Measurements from ENCODE around the gene COL18A1.

COL18A1 gene

GRCh38 chr21:45542667-45543370 lies 137.9 kb downstream of the COL18A1 start:
- Histone ChIP-seq H4K20me1 (ENCODE audit: insufficient read depth, low read length, poor library complexity, severe bottlenecking) (peaks cover 22% of the 10 kb centered on the region), H3K79me2 (ENCODE audit: insufficient read depth, low read length) (peaks cover 43% of the 10 kb centered on the region), H2AFZ (ENCODE audit: low read length) (no peak overlapping the region; the same call in 1 of the 2 replicates), H3K9me2 (replicated peaks; ENCODE audit: low read depth, low read length) (no peaks in the 10 kb centered on the region), H3F3A (ENCODE audit: low read depth) (peaks cover 3% of the 10 kb centered on the region; the same call in 1 of the 2 replicates), H3K27me3 (ENCODE audit: insufficient read depth, low read length, poor library complexity, severe bottlenecking) (no peaks in the 10 kb centered on the region), H3K4me2 (ENCODE audit: low read depth, low read length, poor library complexity, severe bottlenecking) (peak overlapping the region; percentile 93), H3K4me1 (ENCODE audit: insufficient read depth, low read length, poor library complexity, severe bottlenecking) (peaks cover 26% of the 10 kb centered on the region), H3K9ac (ENCODE audit: low read depth, low read length, poor library complexity, severe bottlenecking) (peak overlapping the region; percentile 84), H3K36me3 (ENCODE audit: insufficient read depth, low read length) (no peaks in the 10 kb centered on the region), H3K9me3 (ENCODE audit: insufficient read depth, low read depth, low read length) (no peaks in the 10 kb centered on the region), H3K4me3 (ENCODE audit: low read length, poor library complexity, severe bottlenecking) (peak overlapping the region; percentile 74)
- TF ChIP-seq, protein P1, sequence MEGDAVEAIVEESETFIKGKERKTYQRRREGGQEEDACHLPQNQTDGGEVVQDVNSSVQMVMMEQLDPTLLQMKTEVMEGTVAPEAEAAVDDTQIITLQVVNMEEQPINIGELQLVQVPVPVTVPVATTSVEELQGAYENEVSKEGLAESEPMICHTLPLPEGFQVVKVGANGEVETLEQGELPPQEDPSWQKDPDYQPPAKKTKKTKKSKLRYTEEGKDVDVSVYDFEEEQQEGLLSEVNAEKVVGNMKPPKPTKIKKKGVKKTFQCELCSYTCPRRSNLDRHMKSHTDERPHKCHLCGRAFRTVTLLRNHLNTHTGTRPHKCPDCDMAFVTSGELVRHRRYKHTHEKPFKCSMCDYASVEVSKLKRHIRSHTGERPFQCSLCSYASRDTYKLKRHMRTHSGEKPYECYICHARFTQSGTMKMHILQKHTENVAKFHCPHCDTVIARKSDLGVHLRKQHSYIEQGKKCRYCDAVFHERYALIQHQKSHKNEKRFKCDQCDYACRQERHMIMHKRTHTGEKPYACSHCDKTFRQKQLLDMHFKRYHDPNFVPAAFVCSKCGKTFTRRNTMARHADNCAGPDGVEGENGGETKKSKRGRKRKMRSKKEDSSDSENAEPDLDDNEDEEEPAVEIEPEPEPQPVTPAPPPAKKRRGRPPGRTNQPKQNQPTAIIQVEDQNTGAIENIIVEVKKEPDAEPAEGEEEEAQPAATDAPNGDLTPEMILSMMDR (conservative IDR thresholded peaks at IDR 0.05; ENCODE audit: low read length): no peak
- TF ChIP-seq EZH2phosphoT487 (IDR thresholded peaks at IDR 0.05; ENCODE audit: borderline replicate concordance): no peak

- Histone ChIP-seq H4K20me1 (ENCODE audit: insufficient read depth, low read length, poor library complexity, severe bottlenecking) (peaks cover 22% of the 10 kb centered on the region), H3K4me3 (ENCODE audit: low read length, poor library complexity, severe bottlenecking) (peak overlapping the region; percentile 74), H3K9ac (ENCODE audit: low read depth, low read length, poor library complexity, severe bottlenecking) (peak overlapping the region; percentile 84), H3K4me2 (ENCODE audit: low read depth, low read length, poor library complexity, severe bottlenecking) (peak overlapping the region; percentile 93), H3K79me2 (ENCODE audit: insufficient read depth, low read length) (peaks cover 38% of the 10 kb centered on the region), H2AFZ (ENCODE audit: low read length) (no peak overlapping the region), H3K9me2 (replicated peaks; ENCODE audit: low read depth, low read length) (no peaks in the 10 kb centered on the region), H3K36me3 (ENCODE audit: insufficient read depth, low read length) (no peaks in the 10 kb centered on the region), H3K4me1 (ENCODE audit: insufficient read depth, low read length, poor library complexity, severe bottlenecking) (peaks cover 26% of the 10 kb centered on the region), H3F3A (ENCODE audit: low read depth) (peaks cover 3% of the 10 kb centered on the region; the same call in 1 of the 2 replicates), H3K9me3 (ENCODE audit: insufficient read depth, low read depth, low read length) (no peaks in the 10 kb centered on the region), H3K27me3 (ENCODE audit: insufficient read depth, low read length, poor library complexity, severe bottlenecking) (no peaks in the 10 kb centered on the region)
- TF ChIP-seq, protein P1 (conservative IDR thresholded peaks at IDR 0.05; ENCODE audit: low read length): no peak
- no peak for TF ChIP-seq EZH2phosphoT487 (IDR thresholded peaks at IDR 0.05; ENCODE audit: borderline replicate concordance)
Observed at GRCh38 chr21:45543371-45543709, 138.4 kb downstream of the COL18A1 start.

GRCh38 chr21:45543710-45544448 lies 138.9 kb downstream of the COL18A1 start:
- H3K9me2 ChIP-seq (replicated peaks; ENCODE audit: low read depth, low read length): no peaks in the 10 kb centered on the region
- peaks cover 3% of the 10 kb centered on the region; the same call in 1 of the 2 replicates for H3F3A ChIP-seq (ENCODE audit: low read depth)
- no peaks in the 10 kb centered on the region for H3K36me3 ChIP-seq (ENCODE audit: insufficient read depth, low read length)
- H3K4me1 ChIP-seq (ENCODE audit: insufficient read depth, low read length, poor library complexity, severe bottlenecking): peaks cover 26% of the 10 kb centered on the region
- peaks cover 22% of the 10 kb centered on the region for H4K20me1 ChIP-seq (ENCODE audit: insufficient read depth, low read length, poor library complexity, severe bottlenecking)
- H3K9ac ChIP-seq (ENCODE audit: low read depth, low read length, poor library complexity, severe bottlenecking): peak overlapping the region; percentile 84
- no peak for TF ChIP-seq EZH2phosphoT487 (IDR thresholded peaks at IDR 0.05; ENCODE audit: borderline replicate concordance)
- TF ChIP-seq, protein P1 (conservative IDR thresholded peaks at IDR 0.05; ENCODE audit: low read length): no peak
- H3K79me2 ChIP-seq (ENCODE audit: insufficient read depth, low read length): peaks cover 32% of the 10 kb centered on the region
- peak overlapping the region; percentile 74 for H3K4me3 ChIP-seq (ENCODE audit: low read length, poor library complexity, severe bottlenecking)
- no peaks in the 10 kb centered on the region for H3K9me3 ChIP-seq (ENCODE audit: insufficient read depth, low read depth, low read length)
- H3K27me3 ChIP-seq (ENCODE audit: insufficient read depth, low read length, poor library complexity, severe bottlenecking): no peaks in the 10 kb centered on the region
- H3K4me2 ChIP-seq (ENCODE audit: low read depth, low read length, poor library complexity, severe bottlenecking): peak overlapping the region; percentile 93
- H2AFZ ChIP-seq (ENCODE audit: low read length): no peak overlapping the region

Measured in Loucy (cell line).